Measurements from ENCODE around the gene CFAP69.

- no peak for TF ChIP-seq SUZ12 (IDR thresholded peaks at IDR 0.05; ENCODE audit: extremely low read depth, insufficient read depth, insufficient read length)
- TF ChIP-seq YY1 (IDR thresholded peaks at IDR 0.05; ENCODE audit: insufficient read depth, insufficient read length): no peak
- no peak for TF ChIP-seq ZNF274 (IDR thresholded peaks at IDR 0.05; ENCODE audit: low read depth, low read length)
These were observed 104.3 kb downstream of the CFAP69 start for GRCh38 chr7:90349305-90349704.
